Putamen (tissue), 1 donor: ENCODE results near the gene ALS2.
"Not testable (repeated sequence)": the region's sequence is repeated elsewhere in the genome, so short reads cannot be mapped to it uniquely, and the experiment has no call there.

Experiments used
- DNase-seq: peaks from one replicate; pipeline ENCODE4 v3.0.0-alpha.2; 2016; ENCODE audit warnings: low spot score

The ALS2 gene

DNA sequence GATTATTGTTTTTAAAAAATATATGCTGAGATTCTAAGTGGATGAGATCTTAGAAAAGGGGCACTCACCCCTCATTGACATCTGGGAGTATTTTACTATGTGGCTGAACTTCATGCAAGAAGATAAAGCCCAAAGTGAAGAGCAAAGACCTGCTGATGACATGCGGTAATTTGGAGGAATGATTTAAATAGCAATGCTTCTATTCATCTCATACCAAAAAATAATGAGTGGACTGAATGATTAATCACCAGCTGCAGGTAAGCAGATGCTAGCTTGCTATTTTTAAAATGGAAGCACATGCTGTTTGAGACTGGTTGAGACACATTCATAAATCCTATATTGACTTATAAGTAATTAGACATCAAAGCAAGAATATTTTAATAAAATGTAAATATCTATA lies 12.9 kb upstream of the ALS2 start:
- DNase-seq = no peak

DNA sequence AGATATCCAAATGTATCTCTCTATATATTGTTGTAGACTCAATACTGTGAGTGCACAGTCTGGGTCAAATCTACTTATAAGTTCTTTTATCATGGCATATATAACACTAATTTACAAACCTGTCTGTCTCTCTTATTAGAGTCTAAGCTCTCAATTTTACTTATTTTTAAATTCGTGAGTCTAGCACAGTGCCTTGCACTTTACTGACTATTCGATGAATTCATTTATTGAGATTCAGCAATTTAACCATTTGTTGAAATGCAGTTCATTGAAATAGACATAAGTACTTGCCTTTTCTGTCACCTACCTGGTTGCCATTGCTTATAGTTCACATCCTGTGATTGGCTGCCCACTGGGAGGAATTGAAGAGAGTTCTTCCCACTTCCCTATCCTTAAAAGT lies 10.3 kb upstream of the ALS2 start:
- DNase-seq = no peak

DNA sequence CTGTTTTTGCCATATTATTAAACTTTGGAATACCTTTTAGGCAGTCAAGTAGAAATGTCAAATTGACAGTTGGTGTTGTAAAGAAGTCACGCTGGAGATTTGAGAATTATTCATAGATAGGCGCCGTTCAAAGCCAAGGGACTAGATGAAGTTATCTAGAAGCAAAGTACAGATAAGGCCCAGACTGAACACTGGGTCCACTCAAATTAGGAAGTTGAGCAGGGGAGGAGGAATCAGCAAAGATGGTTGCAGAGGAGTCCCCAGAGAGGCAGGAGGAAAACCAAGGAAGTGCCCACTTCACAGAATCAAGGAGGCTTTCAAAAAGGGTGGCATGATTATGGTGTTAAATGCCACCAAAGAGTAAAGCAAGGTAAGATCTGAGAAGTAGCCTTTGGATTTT lies 9.6 kb upstream of the ALS2 start:
- no peak for DNase-seq

DNA sequence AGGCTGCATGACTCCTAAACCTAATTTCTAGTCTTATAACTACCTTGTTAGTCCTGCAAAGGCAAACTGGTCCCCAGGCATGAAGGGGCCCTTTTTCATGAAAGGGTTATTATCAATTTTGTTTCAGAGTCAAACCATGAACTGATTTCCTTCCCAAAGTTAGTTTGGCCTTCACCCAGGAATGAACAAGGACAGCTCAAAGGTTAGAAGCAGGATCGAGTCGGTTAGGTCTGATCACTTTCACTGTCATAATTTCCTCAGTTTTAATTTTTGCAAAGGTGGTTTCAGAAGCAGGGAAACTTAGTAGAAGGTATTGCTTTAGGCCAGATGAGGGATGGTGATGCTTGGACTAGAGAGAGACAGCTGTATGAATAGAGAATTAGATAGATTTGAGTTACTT lies 8.7 kb upstream of the ALS2 start:
- DNase-seq = no peak

DNA sequence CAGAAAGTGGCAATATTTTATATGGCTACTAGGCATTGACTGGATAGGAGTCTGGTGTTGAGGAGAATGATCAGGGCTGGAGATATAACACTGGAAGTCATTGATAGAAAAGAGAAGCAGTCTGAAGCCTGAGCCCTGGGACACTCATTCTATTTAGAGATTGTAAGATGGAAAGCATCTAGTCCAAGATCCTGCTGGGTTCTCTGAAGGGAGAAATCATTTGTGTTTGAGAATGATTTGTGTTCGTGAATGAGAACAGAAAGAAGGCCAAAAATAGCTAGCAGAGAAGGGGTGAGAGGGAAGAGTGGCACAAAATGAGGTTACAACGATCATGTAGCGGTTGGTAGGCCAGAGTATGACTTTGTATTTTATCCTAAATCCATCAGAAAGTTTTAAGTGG lies 7.6 kb upstream of the ALS2 start:
- no peak for DNase-seq

DNA sequence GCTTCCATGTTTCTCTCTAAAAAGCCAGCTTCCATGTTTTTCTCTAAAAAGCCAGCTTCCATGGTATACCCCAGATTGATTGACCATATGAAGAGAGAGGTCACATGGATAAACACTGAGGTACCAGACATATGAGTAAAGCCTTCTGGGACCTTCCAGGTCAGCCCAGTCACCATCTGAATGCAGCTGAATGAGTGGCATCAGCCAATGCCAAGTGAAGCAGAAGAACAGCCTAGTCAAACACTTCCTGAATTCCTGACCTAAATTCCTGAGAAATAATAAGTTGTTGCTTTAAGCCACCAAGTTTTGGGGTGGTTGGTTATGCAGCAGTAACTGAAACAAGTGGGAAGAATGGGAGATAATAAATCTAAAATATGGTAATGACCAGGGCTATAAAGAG lies 5.7 kb upstream of the ALS2 start:
- DNase-seq = no peak

DNA sequence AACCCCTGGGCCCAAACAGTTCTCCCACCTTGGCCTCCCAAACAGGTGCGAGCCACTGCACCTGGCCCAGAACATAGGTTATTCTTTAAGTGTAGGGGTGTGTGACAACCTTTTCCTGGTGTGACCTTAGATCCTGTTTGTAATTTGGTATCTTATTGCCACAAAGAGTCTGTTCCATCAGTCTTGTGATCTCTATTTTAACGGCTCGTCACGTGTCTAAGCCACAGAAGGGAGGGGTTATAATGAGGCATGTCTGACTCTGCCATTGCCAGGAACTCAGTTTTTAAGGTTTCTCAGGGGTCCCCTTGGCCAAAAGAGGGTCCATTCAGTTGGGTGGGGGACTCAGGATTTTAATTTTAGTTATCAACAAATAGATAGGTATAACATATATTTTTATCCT lies 4.4 kb upstream of the ALS2 start:
- DNase-seq = no peak

DNA sequence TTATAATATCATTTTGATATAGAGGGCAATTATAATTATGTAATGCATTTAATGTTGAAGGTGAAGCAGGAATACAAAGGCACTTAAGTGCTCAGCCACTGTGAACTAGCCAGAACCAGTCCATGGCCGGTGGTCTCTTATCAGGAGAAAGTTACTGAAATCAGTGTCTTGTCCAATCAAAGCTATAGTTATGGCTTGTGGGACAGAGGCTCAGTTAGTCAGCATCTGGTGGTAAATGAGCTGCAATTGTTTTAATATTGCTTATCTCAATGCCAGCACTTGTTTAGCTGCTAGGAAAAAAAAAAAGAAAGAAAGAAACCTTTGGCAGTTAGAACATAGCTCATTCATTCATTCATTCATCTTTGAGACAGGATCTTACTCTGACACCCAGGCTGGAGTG lies 3.8 kb upstream of the ALS2 start:
- no peak for DNase-seq

DNA sequence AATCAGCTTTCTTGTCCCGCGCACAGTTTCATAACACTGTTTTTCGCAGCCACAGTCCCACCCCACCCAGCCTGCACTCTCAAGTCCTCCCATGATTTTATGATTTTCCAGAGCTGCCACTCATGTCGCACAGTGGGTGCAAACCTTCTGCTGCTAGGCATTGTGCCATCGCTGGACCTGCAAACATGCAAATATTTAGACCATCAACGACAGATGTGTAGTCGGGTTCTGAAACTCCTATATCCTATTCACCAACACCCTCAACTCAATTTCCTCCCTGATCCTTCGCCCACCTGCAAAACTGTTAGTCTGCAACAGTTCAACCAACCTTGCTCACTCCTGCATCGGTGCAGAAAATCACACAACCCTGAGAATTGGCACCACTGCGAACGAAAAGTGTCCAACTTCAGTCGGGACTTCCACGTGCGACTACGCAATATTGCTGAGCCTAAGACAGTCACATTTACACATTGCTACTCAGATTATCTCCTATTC lies 871 bp upstream of the ALS2 start:
- peak; percentile 59 for DNase-seq

DNA sequence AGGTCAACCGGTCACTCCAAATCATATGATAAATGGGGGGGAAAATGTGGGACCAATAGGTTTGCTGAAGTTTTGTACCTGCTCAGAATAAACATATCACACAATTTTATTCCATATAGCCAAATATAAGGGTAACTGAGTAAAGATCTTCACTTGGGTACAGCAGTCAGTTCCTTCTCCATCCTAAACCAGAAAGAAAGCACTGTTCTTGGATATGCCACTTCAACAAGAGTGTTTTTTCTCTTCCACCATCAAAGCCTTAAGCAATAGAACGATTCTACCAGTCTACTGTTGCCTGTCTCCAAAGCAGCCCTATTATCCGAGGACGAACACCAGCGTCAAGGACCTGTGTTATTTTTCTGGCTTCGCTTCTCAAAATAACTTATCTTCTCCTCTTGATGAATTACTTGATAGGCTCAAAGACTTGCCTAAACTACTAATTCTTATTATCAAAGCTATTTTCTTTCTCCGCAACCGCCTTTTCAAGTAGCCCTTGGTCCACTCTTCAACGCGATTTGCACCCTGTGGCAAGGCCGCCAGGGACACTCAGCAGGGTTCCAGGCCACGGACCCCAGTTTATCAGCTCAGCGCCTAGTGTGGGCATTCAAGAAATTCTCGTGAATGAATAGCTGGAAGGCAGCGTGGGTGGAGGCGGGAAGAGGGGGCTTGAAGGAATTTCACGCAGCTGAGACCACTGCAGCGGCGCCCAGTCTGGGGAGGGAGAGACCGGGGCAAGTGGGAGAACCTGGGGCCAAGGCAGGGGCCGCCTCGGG lies 646 bp downstream of the ALS2 start:
- DNase-seq = peak; percentile 20

DNA sequence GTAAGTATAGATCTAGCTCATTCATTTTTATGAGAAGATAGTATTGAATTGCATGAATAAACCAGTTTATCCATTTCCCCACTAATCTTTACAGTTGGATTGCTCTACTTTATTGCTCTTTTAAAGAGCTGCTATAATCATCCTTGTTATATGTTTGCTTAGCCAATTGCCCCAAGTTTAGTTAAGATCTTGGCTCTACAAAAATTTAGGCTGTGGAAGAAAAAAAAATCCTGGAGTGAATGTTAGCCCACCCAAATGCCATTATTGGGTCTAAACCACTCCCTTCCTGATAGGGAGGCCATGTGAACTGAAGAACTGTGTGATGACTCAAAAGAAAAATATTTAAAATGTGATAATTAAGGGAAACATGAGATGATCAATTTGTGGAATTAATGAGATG lies 2.9 kb downstream of the ALS2 start:
- DNase-seq = no peak

DNA sequence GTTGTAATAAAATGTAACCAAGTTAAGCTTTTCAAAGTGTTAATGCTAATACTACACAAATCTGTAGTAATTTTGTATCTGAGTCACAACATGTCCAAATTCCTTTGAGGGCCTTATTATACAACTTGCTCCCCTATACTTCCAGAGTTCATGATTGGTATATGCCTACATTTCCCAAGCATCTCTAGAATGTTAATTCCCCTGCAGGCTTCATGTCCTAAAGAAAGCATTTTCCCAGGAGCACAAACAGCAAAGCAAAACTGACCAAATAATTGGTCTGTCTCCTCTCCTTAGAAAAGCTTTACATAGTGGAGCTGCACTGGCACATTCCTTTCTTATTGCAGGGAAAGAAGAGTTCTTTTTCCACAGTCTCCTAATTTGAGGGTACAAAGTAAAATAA lies 3.7 kb downstream of the ALS2 start:
- DNase-seq = no peak

DNA sequence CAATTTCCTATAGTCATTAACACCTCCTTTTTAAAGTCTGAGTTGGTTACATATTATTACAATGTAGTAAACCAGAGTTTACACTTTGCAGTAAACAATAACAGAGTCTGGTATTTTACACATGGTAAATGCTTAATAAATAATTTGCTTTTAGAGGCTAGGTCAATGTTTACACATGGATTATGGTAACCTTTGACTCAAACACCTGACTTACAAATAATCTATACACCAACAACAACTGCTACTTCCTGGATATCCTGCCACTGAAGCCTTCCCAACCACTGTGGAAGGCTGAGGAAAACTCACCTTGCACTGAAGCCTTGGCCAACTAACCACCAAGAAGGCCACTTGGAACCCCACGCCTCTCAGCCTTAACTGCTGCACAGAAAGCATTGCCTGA lies 5.4 kb downstream of the ALS2 start:
- no peak for DNase-seq

DNA sequence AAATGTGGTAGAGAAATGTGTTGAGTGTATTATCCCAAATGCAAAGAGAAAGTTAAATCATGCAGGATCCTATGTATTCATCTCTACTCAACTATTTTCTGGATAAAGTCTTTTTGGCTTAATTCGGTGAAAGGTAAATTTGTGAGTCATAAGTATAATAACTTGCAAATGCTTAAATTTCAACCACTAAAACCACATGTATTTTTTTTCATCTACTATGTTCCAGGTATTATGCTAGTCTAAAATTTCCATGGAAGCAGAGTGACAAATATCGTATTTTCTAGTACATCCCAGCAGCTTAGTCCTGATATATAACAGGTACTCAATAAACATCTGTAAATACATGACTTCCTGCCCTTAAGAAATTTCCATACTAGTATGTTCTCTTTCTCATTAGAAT lies 6.2 kb downstream of the ALS2 start:
- no peak for DNase-seq

DNA sequence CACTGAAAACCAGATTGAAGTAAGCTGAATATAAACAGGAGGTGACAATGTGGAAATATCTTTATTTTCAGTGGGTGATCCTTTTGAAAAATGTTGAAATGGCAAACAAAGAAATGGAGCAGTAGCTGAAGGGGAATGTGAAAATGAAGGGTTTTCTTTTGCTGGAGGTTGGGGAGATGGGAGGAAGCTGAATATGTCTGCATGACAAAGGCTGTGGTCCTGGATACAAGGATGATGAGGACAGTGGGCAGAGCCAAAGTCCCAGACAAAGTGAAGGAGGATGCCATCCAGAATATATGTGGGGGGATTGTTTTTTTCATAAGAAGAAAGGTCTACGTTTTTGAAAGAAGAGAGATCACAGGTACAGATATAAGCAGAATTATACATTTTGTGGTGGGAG lies 6.7 kb downstream of the ALS2 start:
- no peak for DNase-seq

DNA sequence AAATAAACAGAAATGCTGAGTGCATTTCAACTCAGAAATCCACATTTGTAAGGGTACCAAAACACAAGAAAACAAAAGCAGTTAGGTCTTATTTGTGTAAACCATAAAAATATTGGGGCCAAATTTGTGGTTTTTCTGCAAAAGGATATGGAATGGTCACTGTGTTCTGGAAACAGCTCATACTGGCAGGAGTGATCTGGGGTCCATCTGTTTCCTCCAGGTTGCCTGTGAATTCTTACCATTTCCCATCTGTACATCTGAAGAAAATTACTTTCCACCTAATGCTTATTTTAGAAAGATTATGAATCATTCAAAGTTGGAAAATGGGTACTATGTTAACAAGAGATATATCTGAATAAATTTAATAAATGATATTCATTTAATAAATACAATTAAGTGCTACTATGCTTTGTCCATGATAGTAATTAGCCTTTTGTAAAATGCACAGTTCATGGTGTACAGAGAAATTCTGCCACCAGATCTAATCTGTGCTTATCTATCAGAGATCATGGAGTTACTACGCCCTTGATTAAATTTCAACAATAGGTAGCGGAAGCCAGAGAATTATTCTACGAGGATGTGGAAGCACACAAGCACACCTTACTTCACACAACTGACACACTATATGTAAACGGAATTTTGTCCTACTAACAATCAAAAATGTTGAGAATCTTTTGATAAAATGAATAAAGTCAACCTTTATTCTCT lies 10.9 kb downstream of the ALS2 start:
- DNase-seq = no peak

DNA sequence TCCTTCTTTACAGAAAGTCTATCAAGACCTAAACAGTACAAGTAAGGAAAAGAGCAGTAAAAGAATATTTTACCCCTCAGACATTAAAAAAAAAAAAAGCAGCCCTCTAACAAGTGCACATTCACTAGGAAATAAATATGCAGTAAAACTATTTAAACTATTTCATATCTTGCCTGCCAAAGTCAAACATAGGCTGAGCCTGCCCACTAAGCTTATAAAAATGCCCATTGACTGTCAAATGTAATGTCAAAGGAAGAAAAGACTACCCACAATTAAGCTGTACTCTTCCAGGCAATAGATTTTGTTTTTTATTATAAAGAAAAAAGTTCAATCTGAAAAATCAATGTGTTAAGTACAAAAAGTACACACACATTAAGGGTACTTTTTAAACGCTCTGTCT lies 11.8 kb downstream of the ALS2 start:
- no peak for DNase-seq

DNA sequence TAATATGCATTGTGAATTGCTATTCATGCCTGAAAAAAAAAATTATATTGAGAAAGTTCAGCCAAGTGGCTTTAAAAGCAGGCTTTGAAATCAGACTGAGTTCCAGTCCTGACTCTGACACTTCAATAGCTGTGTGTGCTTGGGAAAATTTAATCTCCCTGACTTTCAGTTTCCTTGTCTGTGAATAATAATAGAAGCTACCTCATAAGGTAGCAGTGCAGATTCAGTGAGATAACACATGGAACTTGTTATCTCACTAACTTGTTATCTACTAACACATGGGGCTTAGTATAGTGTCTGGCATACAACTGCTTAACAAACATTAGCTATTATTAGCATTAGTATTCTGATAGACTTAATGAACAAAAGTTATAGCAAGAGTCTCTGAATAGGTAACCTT lies 14.9 kb downstream of the ALS2 start:
- DNase-seq = no peak

DNA sequence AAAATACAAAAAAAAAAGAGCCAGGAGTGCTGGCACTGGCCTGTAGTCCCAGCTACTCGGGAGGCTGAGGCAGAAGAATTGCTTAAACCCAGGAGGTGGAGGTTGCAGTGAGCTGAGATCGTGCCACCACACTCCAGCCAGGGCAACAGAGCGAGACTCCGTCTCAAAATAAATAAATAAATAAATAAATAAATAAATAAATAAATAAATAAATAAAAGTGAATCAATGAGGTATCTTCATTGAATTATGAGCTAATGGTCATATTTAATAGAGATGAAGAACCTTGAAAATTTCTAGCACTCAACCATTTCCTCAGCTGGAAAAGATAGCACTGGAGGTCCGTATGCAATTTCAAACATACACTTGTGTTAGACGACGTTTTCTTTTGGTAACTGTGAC lies 16.3 kb downstream of the ALS2 start:
- not testable (repeated sequence) for DNase-seq

DNA sequence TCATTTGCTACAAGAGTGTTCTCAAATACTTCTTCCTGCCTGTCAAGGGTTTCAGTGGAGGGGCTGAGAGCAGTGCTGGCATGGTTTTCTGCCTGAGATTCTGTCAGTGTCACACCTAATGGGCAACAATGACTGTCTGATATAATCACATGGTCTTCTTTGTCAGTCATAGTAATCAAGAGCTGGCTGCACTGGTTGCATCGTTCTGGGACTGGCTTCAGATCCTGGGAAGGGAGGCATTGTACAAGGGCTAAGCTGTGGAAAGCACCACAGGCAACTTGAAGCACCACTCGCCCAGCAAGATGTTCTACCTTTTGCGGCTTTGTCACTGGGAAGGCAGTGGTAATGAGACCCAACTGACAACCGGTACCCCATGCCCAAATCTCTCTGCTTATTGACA lies 19.6 kb downstream of the ALS2 start:
- DNase-seq = no peak

DNA sequence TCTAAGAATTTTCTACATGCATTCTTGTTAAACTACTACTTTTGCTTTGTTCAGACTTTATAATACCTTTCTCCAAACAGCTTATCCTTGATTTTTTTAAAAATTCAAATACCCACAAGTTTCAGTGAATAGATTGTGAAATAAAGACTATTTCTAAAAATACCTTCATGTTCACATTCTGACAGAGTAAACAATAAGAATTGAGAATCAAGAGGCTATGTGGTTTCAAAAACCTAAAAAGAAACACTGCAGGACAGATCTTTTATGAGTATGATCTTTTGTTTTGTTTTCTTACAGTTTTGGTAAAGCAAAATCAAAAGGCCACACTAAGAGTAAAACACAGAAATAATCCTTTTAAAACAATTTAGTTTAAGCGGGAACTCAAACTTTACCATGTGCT lies 21.2 kb downstream of the ALS2 start:
- DNase-seq = no peak

DNA sequence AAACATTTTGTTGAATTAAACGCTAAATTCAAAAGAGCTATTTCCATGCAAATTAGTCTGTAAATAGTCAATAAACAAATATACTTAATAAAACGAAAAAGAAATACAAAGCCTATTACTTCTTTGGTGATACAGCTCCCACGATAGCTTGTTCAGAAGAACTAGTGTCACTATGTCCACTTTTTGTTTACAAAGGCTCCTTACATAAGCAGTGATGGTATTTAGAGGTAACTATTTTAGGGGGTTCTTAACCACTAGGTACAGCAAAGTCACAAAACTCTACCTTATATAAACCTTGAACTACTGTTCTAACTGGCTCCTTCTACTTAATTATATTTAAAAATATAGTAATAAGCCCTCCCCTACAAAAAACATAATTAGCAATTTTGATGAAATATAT lies 21.9 kb downstream of the ALS2 start:
- DNase-seq = no peak

DNA sequence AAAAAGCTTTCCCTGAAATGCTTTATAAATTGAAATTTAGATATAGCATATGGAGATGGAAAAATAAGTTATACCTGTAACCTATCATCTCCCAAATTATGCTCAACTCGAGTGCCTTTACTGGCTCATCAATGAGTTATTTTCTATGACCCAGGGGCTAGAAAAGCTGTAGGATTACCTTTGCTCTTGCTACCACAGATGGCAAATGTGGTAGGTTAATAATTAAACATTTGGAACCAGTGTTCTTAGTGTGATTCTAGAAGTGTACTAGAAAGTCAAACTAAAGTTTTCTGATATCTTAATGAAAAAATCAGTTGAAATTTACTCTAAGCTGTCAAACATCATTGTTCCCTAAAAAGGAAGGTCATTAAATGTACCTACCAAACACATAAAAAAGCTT lies 22.5 kb downstream of the ALS2 start:
- DNase-seq = no peak
